GM12878 (cell line): ENCODE data around the gene CDK15. TPM values are rescaled to one million over a fixed set of nuclear protein-coding genes. Genes with fewer than 3 reads are reported as not detected.

Experiments used
- ATAC-seq: fragments of 200-7000 bp; cut with Tn5 transposase; 3 replicates; pipeline ENCODE4 v1.9.1; 2020; ENCODE audit warnings: mild to moderate bottlenecking, moderate library complexity
- BruUV-seq: library from RNA; stranded (reverse); fragments of 400-500 nt; replicated peaks from 2 replicates; lab custom pipeline; 2021; lab: Mats Ljungman, UMichigan
- CTCF ChIA-PET: fragments of 300-600 bp; sonication (Branson Sonifier 250); formaldehyde crosslinking; extraction: SDS; loops from one replicate; lab custom pipeline; 2021; ENCODE audit warnings: inconsistent platforms; lab: Yijun Ruan, JAX
- POLR2A ChIA-PET: fragments of 350-600 bp; formaldehyde crosslinking; extraction: SDS; loops from one replicate; lab custom pipeline; 2021; ENCODE audit warnings: inconsistent platforms; lab: Charles Lee
- RAD21 ChIA-PET: fragments of 300-600 bp; sonication (Branson Sonifier 250); formaldehyde crosslinking; loops from one replicate; lab custom pipeline; 2023; ENCODE audit warnings: antibody characterized with exemption; ENCODE audit not compliant: unreplicated experiment; lab: Charles Lee
- SMC1A ChIA-PET: fragments of 300-600 bp; sonication (Branson Sonifier 250); formaldehyde crosslinking; loops from one replicate; lab custom pipeline; 2023; ENCODE audit not compliant: unreplicated experiment, uncharacterized antibody; lab: Charles Lee
- DNase-seq: peaks from one replicate; pipeline ENCODE4 v3.0.0-alpha.2; 2011; ENCODE audit warnings: low read depth, low spot score
- FAIRE-seq: peaks from 3 replicates; lab custom pipeline; 2011; peaks lifted over from hg19 to GRCh38; lab: Jason Lieb, UNC
- H2AFZ ChIP-seq: 2 replicates; pipeline ENCODE4 v1.6.0; 2011; ENCODE audit warnings: low read depth, low read length, control low read depth; ENCODE audit not compliant: control insufficient read depth
- H3K27ac ChIP-seq: 2 replicates; pipeline ENCODE4 v1.5.1; 2011; ENCODE audit warnings: control low read depth; ENCODE audit not compliant: control insufficient read depth, insufficient read depth
- H3K27me3 ChIP-seq, 2 experiments: replicated peaks in 1 of 2; 2 replicates each; pipeline versions ENCODE4 v1.6.0 to v1.6.1; 2011; ENCODE audit warnings: low read length in 1 of 2; ENCODE audit not compliant: control insufficient read depth in 2 of 2, insufficient read depth in 2 of 2
- H3K36me3 ChIP-seq, 2 experiments: 2 replicates each; pipeline ENCODE4 v1.5.1; 2011; ENCODE audit warnings: low read length in 1 of 2; ENCODE audit not compliant: control insufficient read depth in 2 of 2, insufficient read depth in 2 of 2
- H3K4me1 ChIP-seq: 2 replicates; pipeline ENCODE4 v1.6.1; 2011; ENCODE audit warnings: mild to moderate bottlenecking, low read length, moderate library complexity, mixed read lengths; ENCODE audit not compliant: control insufficient read depth, insufficient read depth
- H3K4me2 ChIP-seq: 2 replicates; pipeline ENCODE4 v1.6.0; 2011; ENCODE audit warnings: control low read depth; ENCODE audit not compliant: control insufficient read depth, insufficient read depth
- H3K4me3 ChIP-seq: fragments of 200-600 bp; sonication (generic); 2 replicates; pipeline ENCODE4 v1.5.1; 2016
- H3K79me2 ChIP-seq: 2 replicates; pipeline ENCODE4 v1.6.0; 2011; ENCODE audit warnings: low read length; ENCODE audit not compliant: control insufficient read depth, insufficient read depth
- H3K9ac ChIP-seq: 2 replicates; pipeline ENCODE4 v1.8.0; 2011; ENCODE audit warnings: low read length, control low read depth, mixed read lengths; ENCODE audit not compliant: control insufficient read depth, insufficient read depth
- H3K9me3 ChIP-seq: replicated peaks from 3 replicates; pipeline ENCODE4 v1.5.1; 2011; ENCODE audit warnings: mild to moderate bottlenecking, low read length; ENCODE audit not compliant: control insufficient read depth, insufficient read depth
- H4K20me1 ChIP-seq: 2 replicates; pipeline ENCODE4 v1.6.0; 2011; ENCODE audit not compliant: control insufficient read depth, insufficient read depth
- CEBPB ChIP-seq, 2 experiments: fragments of 150-350 bp in 1 of 2; IDR thresholded peaks; 2 replicates each; pipeline ENCODE4 v1.6.1; 2012 to 2014; ENCODE audit warnings: low read depth in 2 of 2, low read length in 2 of 2, borderline replicate concordance in 1 of 2, inconsistent platforms in 1 of 2
- CHD1 ChIP-seq: IDR thresholded peaks from 2 replicates; pipeline ENCODE4 v1.6.1; 2012; ENCODE audit warnings: low read depth, low read length, improper control_type of control experiment
- CHD4 ChIP-seq: fragments of 200-600 bp; sonication (generic); IDR thresholded peaks from 2 replicates; pipeline ENCODE4 v1.6.1; 2016; ENCODE audit warnings: mild to moderate bottlenecking
- FOXM1 ChIP-seq: IDR thresholded peaks from 2 replicates; pipeline ENCODE4 v1.6.1; 2012; ENCODE audit warnings: low read depth, mild to moderate bottlenecking, inconsistent platforms, low read length, moderate library complexity
- IKZF1 ChIP-seq: fragments of 450-650 bp; conservative IDR thresholded peaks from 2 replicates; pipeline ENCODE4 v1.6.1; 2017; ENCODE audit warnings: antibody characterized with exemption, mild to moderate bottlenecking
- RAD21 ChIP-seq: IDR thresholded peaks from 2 replicates; pipeline ENCODE4 v1.6.1; 2011; ENCODE audit warnings: mild to moderate bottlenecking, low read depth, low read length, moderate library complexity; ENCODE audit not compliant: insufficient read depth
- SMAD1 ChIP-seq: fragments of 450-650 bp; IDR thresholded peaks from 2 replicates; pipeline ENCODE4 v1.6.1; 2018; ENCODE audit warnings: mild to moderate bottlenecking, low read depth; ENCODE audit not compliant: partially characterized antibody
- SP1 ChIP-seq: IDR thresholded peaks from one replicate; pipeline ENCODE4 v1.6.1; 2011; ENCODE audit warnings: low read depth, low read length
- SREBF1 ChIP-seq: IDR thresholded peaks from 2 replicates; pipeline ENCODE4 v1.6.1; 2012; ENCODE audit warnings: mild to moderate bottlenecking, low read length
- in situ Hi-C: fragments of 300-500 bp; cut with MboI; formaldehyde crosslinking; loops from 9 replicates; pipeline ENCODE4 v1.14.3; 2018; ENCODE audit warnings: mixed read lengths
- intact Hi-C: fragments of 100-400 bp; cut with micrococcal nuclease; formaldehyde crosslinking; loops from one replicate; pipeline ENCODE4 v1.14.2; 2022; ENCODE audit not compliant: unreplicated experiment
- polyA plus RNA-seq, 11 experiments: library from polyadenylated mRNA; depleted of rRNA in 4 of 11; unstranded in 6 of 11; stranded (reverse) in 5 of 11; fragments of >200 nt; fragmentation: Nextera tagmentation in 4 of 11; fragmentation: Illumina TruSeq in 1 of 11; extraction: Ambion mirVana in 4 of 11; extraction: Trizol in 1 of 11; gene quantifications; 1 replicate in 1 of 11; 2 replicates in 10 of 11; pipeline versions ENCODE4 v1.2.1 to v1.2.3, GENCODE V29; 2011 to 2016; ENCODE audit warnings: inconsistent platforms in 2 of 11, missing spikeins in 2 of 11, low read depth in 1 of 11
- total RNA-seq, 4 experiments: library from RNA; depleted of rRNA in 3 of 4; stranded (reverse); fragments of >200 nt in 3 of 4; fragmentation: Illumina TruSeq in 1 of 4; extraction: Trizol in 1 of 4; gene quantifications; 2 replicates each; pipeline versions ENCODE4 v1.2.1 to v1.2.3, GENCODE V29; 2013 to 2021
- TF ChIP-seq, protein P1 (sequence below): fragments of 450-650 bp; IDR thresholded peaks from 2 replicates; pipeline ENCODE4 v1.6.1; 2017; ENCODE audit warnings: mild to moderate bottlenecking
- TF ChIP-seq, protein P2 (sequence below): IDR thresholded peaks from 2 replicates; pipeline ENCODE4 v1.6.1; 2012; ENCODE audit warnings: low read depth, low read length, improper control_type of control experiment
- TF ChIP-seq, protein P3 (sequence below): fragments of 450-650 bp; IDR thresholded peaks from 2 replicates; pipeline ENCODE4 v1.6.1; 2016; ENCODE audit warnings: mild to moderate bottlenecking
- TF ChIP-seq, protein P4 (sequence below): fragments of 450-650 bp; IDR thresholded peaks from 2 replicates; pipeline ENCODE4 v1.6.1; 2016; ENCODE audit warnings: mild to moderate bottlenecking

The CDK15 gene
- total and polyA plus RNA-seq, 10 of the 15 experiments (the other 5 are each of a cell fraction or from before 2014, with no cell fraction given) = 0.01 to 0.04 TPM; not detected in 8

DNA sequence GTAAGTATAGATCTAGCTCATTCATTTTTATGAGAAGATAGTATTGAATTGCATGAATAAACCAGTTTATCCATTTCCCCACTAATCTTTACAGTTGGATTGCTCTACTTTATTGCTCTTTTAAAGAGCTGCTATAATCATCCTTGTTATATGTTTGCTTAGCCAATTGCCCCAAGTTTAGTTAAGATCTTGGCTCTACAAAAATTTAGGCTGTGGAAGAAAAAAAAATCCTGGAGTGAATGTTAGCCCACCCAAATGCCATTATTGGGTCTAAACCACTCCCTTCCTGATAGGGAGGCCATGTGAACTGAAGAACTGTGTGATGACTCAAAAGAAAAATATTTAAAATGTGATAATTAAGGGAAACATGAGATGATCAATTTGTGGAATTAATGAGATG is 28.5 kb upstream of the CDK15 start:
- POLR2A ChIA-PET = no interaction called here
- no peak for TF ChIP-seq FOXM1
- no peak for TF ChIP-seq RAD21
- TF ChIP-seq, protein P1, sequence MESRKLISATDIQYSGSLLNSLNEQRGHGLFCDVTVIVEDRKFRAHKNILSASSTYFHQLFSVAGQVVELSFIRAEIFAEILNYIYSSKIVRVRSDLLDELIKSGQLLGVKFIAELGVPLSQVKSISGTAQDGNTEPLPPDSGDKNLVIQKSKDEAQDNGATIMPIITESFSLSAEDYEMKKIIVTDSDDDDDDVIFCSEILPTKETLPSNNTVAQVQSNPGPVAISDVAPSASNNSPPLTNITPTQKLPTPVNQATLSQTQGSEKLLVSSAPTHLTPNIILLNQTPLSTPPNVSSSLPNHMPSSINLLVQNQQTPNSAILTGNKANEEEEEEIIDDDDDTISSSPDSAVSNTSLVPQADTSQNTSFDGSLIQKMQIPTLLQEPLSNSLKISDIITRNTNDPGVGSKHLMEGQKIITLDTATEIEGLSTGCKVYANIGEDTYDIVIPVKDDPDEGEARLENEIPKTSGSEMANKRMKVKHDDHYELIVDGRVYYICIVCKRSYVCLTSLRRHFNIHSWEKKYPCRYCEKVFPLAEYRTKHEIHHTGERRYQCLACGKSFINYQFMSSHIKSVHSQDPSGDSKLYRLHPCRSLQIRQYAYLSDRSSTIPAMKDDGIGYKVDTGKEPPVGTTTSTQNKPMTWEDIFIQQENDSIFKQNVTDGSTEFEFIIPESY = no peak
- TF ChIP-seq CHD4 = no peak
- TF ChIP-seq, protein P2, sequence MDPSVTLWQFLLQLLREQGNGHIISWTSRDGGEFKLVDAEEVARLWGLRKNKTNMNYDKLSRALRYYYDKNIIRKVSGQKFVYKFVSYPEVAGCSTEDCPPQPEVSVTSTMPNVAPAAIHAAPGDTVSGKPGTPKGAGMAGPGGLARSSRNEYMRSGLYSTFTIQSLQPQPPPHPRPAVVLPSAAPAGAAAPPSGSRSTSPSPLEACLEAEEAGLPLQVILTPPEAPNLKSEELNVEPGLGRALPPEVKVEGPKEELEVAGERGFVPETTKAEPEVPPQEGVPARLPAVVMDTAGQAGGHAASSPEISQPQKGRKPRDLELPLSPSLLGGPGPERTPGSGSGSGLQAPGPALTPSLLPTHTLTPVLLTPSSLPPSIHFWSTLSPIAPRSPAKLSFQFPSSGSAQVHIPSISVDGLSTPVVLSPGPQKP = no peak
- TF ChIP-seq, protein P3, sequence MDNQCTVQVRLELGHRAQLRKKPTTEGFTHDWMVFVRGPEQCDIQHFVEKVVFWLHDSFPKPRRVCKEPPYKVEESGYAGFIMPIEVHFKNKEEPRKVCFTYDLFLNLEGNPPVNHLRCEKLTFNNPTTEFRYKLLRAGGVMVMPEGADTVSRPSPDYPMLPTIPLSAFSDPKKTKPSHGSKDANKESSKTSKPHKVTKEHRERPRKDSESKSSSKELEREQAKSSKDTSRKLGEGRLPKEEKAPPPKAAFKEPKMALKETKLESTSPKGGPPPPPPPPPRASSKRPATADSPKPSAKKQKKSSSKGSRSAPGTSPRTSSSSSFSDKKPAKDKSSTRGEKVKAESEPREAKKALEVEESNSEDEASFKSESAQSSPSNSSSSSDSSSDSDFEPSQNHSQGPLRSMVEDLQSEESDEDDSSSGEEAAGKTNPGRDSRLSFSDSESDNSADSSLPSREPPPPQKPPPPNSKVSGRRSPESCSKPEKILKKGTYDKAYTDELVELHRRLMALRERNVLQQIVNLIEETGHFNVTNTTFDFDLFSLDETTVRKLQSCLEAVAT = no peak
- TF ChIP-seq, protein P4, sequence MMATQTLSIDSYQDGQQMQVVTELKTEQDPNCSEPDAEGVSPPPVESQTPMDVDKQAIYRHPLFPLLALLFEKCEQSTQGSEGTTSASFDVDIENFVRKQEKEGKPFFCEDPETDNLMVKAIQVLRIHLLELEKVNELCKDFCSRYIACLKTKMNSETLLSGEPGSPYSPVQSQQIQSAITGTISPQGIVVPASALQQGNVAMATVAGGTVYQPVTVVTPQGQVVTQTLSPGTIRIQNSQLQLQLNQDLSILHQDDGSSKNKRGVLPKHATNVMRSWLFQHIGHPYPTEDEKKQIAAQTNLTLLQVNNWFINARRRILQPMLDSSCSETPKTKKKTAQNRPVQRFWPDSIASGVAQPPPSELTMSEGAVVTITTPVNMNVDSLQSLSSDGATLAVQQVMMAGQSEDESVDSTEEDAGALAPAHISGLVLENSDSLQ = no peak
- TF ChIP-seq CEBPB (IDR thresholded peaks at IDR 0.05; ENCODE audit: borderline replicate concordance in 1 of 2, low read depth in 2 of 2, low read length in 2 of 2) = no peak
- TF ChIP-seq CHD1 = no peak
- TF ChIP-seq IKZF1 = no peak
- no peak for TF ChIP-seq SP1
- no peak for TF ChIP-seq SREBF1
- TF ChIP-seq SMAD1 = no peak
- H3K4me2 ChIP-seq = no peak overlapping the region

More for the DNA sequence above, 28.5 kb upstream of the CDK15 start:
- ChIA-PET CTCF (interaction anchor here (1.1 to 3.7 kb wide), 3 partner anchors 9 to 33 kb away, joined by 3 to 12 read pairs (median 5); no protein-coding TSS in a partner anchor), SMC1A (interaction anchor here (0.9 to 1.6 kb wide), 7 partner anchors 10 to 386 kb away, joined by 3 to 5 read pairs (median 3); no protein-coding TSS in a partner anchor), RAD21 (no interaction called here)
- in situ Hi-C loops (no loop called here), intact Hi-C loops (no loop called here)
- no peaks in the 10 kb centered on the region; the same call in none of the 2 replicates for H3K79me2 ChIP-seq
- FAIRE-seq = no peak
- no peaks in the 10 kb centered on the region for H3K9me3 ChIP-seq
- H3K27me3 ChIP-seq = no peaks in the 10 kb centered on the region
- no peak overlapping the region for H3K27ac ChIP-seq
- H4K20me1 ChIP-seq = no peaks in the 10 kb centered on the region
- no peak overlapping the region for H3K9ac ChIP-seq
- no peak for DNase-seq
- no peaks in the 10 kb centered on the region for H3K36me3 ChIP-seq
- H3K4me3 ChIP-seq = no peak overlapping the region
- H3K4me1 ChIP-seq = no peaks in the 10 kb centered on the region
- ATAC-seq = no peak
- no peak overlapping the region for H2AFZ ChIP-seq
- no TSS peak for BruUV-seq
